HL-60 (cell line): ENCODE data around the gene MAP3K5.

Experiments
- DNase-seq, 2 experiments: peaks; one replicate each; pipeline ENCODE4 v3.0.0-alpha.2; 2010 to 2020; ENCODE audit warnings: low read depth in 1 of 2, low spot score in 1 of 2
- H3K27ac ChIP-seq: fragments of 250-450 bp; sonication (Bioruptor Pico); replicated peaks from 2 replicates; pipeline ENCODE4 v1.5.1; 2020; ENCODE audit warnings: mild to moderate bottlenecking, moderate library complexity
- H3K27me3 ChIP-seq: fragments of 250-450 bp; sonication (Bioruptor Pico); 2 replicates; pipeline ENCODE4 v1.5.1; 2021; ENCODE audit warnings: mild to moderate bottlenecking, moderate library complexity; ENCODE audit not compliant: insufficient read depth, poor library complexity, severe bottlenecking
- H3K4me3 ChIP-seq: replicated peaks from 2 replicates; pipeline ENCODE4 v1.5.1; 2011; ENCODE audit warnings: mild to moderate bottlenecking, control low read depth, low read length; ENCODE audit not compliant: insufficient read depth
- CTCF ChIP-seq: IDR thresholded peaks from one replicate; pipeline ENCODE4 v1.5.1; 2011; ENCODE audit warnings: low read length, control low read depth, inconsistent platforms; ENCODE audit not compliant: insufficient read depth
- GABPA ChIP-seq: IDR thresholded peaks from 2 replicates; pipeline ENCODE4 v1.6.1; 2012; ENCODE audit warnings: low read depth
- POLR2AphosphoS5 ChIP-seq: IDR thresholded peaks from 2 replicates; pipeline ENCODE4 v1.6.1; 2012; ENCODE audit warnings: low read depth
- REST ChIP-seq: IDR thresholded peaks from 2 replicates; pipeline ENCODE4 v1.6.1; 2012; ENCODE audit warnings: low read depth; ENCODE audit not compliant: insufficient replicate concordance
- SPI1 ChIP-seq: IDR thresholded peaks from 2 replicates; pipeline ENCODE4 v1.6.1; 2012; ENCODE audit warnings: low read depth, mild to moderate bottlenecking, borderline replicate concordance

MAP3K5 gene

GRCh38 chr6:136710877-136711552 lies 81.3 kb downstream of the MAP3K5 start:
- DNase-seq = no peak
- no peaks in the 10 kb centered on the region for H3K27me3 ChIP-seq
- H3K4me3 ChIP-seq = no peak overlapping the region
- no peak overlapping the region for H3K27ac ChIP-seq
- TF ChIP-seq REST = no peak
- no peak for TF ChIP-seq CTCF
- no peak for TF ChIP-seq GABPA
- TF ChIP-seq SPI1 = no peak
- TF ChIP-seq POLR2AphosphoS5 = no peak

GRCh38 chr6:136709429-136709828 lies 82.8 kb downstream of the MAP3K5 start:
- no peak for DNase-seq
- Histone ChIP-seq H3K4me3 (no peak overlapping the region), H3K27ac (no peak overlapping the region), H3K27me3 (no peaks in the 10 kb centered on the region)
- no peak for TF ChIP-seq POLR2AphosphoS5
- no peak for TF ChIP-seq SPI1
- TF ChIP-seq CTCF = no peak
- TF ChIP-seq GABPA = no peak
- no peak for TF ChIP-seq REST

GRCh38 chr6:136706430-136706829 lies 85.8 kb downstream of the MAP3K5 start:
- no peak for DNase-seq

More at GRCh38 chr6:136706430-136706829, 85.8 kb downstream of the MAP3K5 start:
- H3K27ac ChIP-seq = no peak overlapping the region
- TF ChIP-seq GABPA (no peak), CTCF (no peak), SPI1 (no peak), POLR2AphosphoS5 (no peak), REST (no peak)
- no peak overlapping the region for H3K4me3 ChIP-seq
- no peaks in the 10 kb centered on the region for H3K27me3 ChIP-seq
